H9 (cell line): ENCODE results near the gene LPP. TPM values are rescaled to one million over a fixed set of nuclear protein-coding genes. Genes with fewer than 3 reads are reported as not detected.
A peak's percentile ranks its signal among the peaks of the same experiment; 100 is the strongest.

Experiments
- DNase-seq: peaks from one replicate; pipeline ENCODE4 v3.0.0-alpha.2; 2017
- H2AFZ ChIP-seq: one replicate; pipeline ENCODE4 v1.6.1; 2013; ENCODE audit warnings: mild to moderate bottlenecking, low read length, control low read depth, moderate library complexity
- H2AK5ac ChIP-seq: 2 replicates; pipeline ENCODE4 v1.6.1; 2013; ENCODE audit warnings: low read length, control low read depth, mixed read lengths; ENCODE audit not compliant: insufficient read length
- H2BK120ac ChIP-seq: one replicate; pipeline ENCODE4 v1.6.1; 2013; ENCODE audit warnings: low read depth, mild to moderate bottlenecking, low read length, control low read depth, inconsistent platforms; ENCODE audit not compliant: poor library complexity, severe bottlenecking
- H2BK12ac ChIP-seq: 2 replicates; pipeline ENCODE4 v1.6.1; 2013; ENCODE audit warnings: low read length, control low read depth, mixed read lengths, low read depth; ENCODE audit not compliant: insufficient read length
- H2BK15ac ChIP-seq: 2 replicates; pipeline ENCODE4 v1.6.1; 2013; ENCODE audit warnings: low read depth, low read length, control low read depth
- H2BK20ac ChIP-seq: one replicate; pipeline ENCODE4 v1.6.1; 2013; ENCODE audit warnings: low read depth, mild to moderate bottlenecking, low read length, control low read depth, inconsistent platforms; ENCODE audit not compliant: poor library complexity, severe bottlenecking
- H2BK5ac ChIP-seq: 2 replicates; pipeline ENCODE4 v1.6.1; 2013; ENCODE audit warnings: low read length, control low read depth, mixed read lengths; ENCODE audit not compliant: insufficient read length
- H3K14ac ChIP-seq: 2 replicates; pipeline ENCODE4 v1.6.1; 2013; ENCODE audit warnings: low read length, control low read depth; ENCODE audit not compliant: insufficient read depth
- H3K18ac ChIP-seq: 2 replicates; pipeline ENCODE4 v1.6.1; 2013; ENCODE audit warnings: low read depth, mild to moderate bottlenecking, mixed read lengths, low read length, control low read depth; ENCODE audit not compliant: insufficient read length
- H3K23ac ChIP-seq: 2 replicates; pipeline ENCODE4 v1.6.1; 2013; ENCODE audit warnings: low read length, control low read depth, mixed read lengths, low read depth; ENCODE audit not compliant: insufficient read length
- H3K23me2 ChIP-seq: 2 replicates; pipeline ENCODE4 v1.6.1; 2013; ENCODE audit warnings: low read depth, mild to moderate bottlenecking, mixed read lengths, low read length, control low read depth; ENCODE audit not compliant: insufficient read length, poor library complexity, severe bottlenecking
- H3K27ac ChIP-seq: 2 replicates; pipeline ENCODE4 v1.5.1; 2013; ENCODE audit warnings: low read length, control low read depth, mixed read lengths, low read depth; ENCODE audit not compliant: insufficient read length
- H3K27me3 ChIP-seq: 2 replicates; pipeline ENCODE4 v1.6.1; 2013; ENCODE audit warnings: low read length, control low read depth, inconsistent platforms; ENCODE audit not compliant: insufficient read depth
- H3K4ac ChIP-seq: 2 replicates; pipeline ENCODE4 v1.6.1; 2013; ENCODE audit warnings: low read depth, mild to moderate bottlenecking, control low read depth, inconsistent platforms, low read length, moderate library complexity
- H3K4me1 ChIP-seq: 2 replicates; pipeline ENCODE4 v1.6.1; 2013; ENCODE audit warnings: low read length, control low read depth, inconsistent platforms; ENCODE audit not compliant: insufficient read depth
- H3K4me2 ChIP-seq: 2 replicates; pipeline ENCODE4 v1.6.1; 2013; ENCODE audit warnings: low read length, control low read depth, mixed read lengths; ENCODE audit not compliant: insufficient read length, insufficient read depth
- H3K56ac ChIP-seq: 2 replicates; pipeline ENCODE4 v1.6.1; 2013; ENCODE audit warnings: low read depth, mild to moderate bottlenecking, mixed read lengths, low read length, control low read depth; ENCODE audit not compliant: insufficient read length
- H3K79me1 ChIP-seq: 2 replicates; pipeline ENCODE4 v1.6.1; 2013; ENCODE audit warnings: low read depth, mild to moderate bottlenecking, moderate library complexity, low read length, control low read depth, inconsistent platforms; ENCODE audit not compliant: insufficient read depth, poor library complexity, severe bottlenecking
- H3K79me2 ChIP-seq: 2 replicates; pipeline ENCODE4 v1.6.1; 2013; ENCODE audit warnings: low read length, control low read depth, inconsistent platforms; ENCODE audit not compliant: insufficient read depth
- H3K9ac ChIP-seq: 2 replicates; pipeline ENCODE4 v1.6.1; 2013; ENCODE audit warnings: low read length, control low read depth, mixed read lengths; ENCODE audit not compliant: insufficient read length; ENCODE audit errors: extremely low read depth
- H3K9me3 ChIP-seq: one replicate; pipeline ENCODE4 v1.6.1; 2013; ENCODE audit warnings: low read depth, low read length, inconsistent platforms; ENCODE audit not compliant: control insufficient read depth
- H3T11ph ChIP-seq: one replicate; pipeline ENCODE4 v1.6.1; 2013; ENCODE audit warnings: mild to moderate bottlenecking, low read length, control low read depth, inconsistent platforms
- H4K20me1 ChIP-seq: one replicate; pipeline ENCODE4 v1.6.1; 2013; ENCODE audit not compliant: control insufficient read depth, insufficient read length, insufficient read depth
- H4K5ac ChIP-seq: 2 replicates; pipeline ENCODE4 v1.6.1; 2013; ENCODE audit warnings: low read depth, mild to moderate bottlenecking, mixed read lengths, low read length, control low read depth; ENCODE audit not compliant: insufficient read length
- H4K8ac ChIP-seq: replicated peaks from 2 replicates; pipeline ENCODE4 v1.6.1; 2013; ENCODE audit warnings: low read length, control low read depth, mixed read lengths, low read depth; ENCODE audit not compliant: insufficient read length
- H4K91ac ChIP-seq: 2 replicates; pipeline ENCODE4 v1.6.1; 2013; ENCODE audit warnings: low read depth, mild to moderate bottlenecking, moderate library complexity, mixed read lengths, low read length, control low read depth; ENCODE audit not compliant: insufficient read length
- H3K27ac Mint-ChIP-seq, 3 experiments: 2 replicates in 2 of 3; 3 replicates in 1 of 3; pipeline ENCODE4 v1.8.0; 2020 to 2021; ENCODE audit warnings: mixed read lengths in 3 of 3, mild to moderate bottlenecking in 1 of 3, moderate library complexity in 1 of 3
- H3K27me3 Mint-ChIP-seq: 2 replicates; pipeline ENCODE4 v1.8.0; 2021; ENCODE audit warnings: low read depth, mild to moderate bottlenecking, moderate library complexity, mixed read lengths
- H3K36me3 Mint-ChIP-seq, 3 experiments: 2 replicates in 2 of 3; 3 replicates in 1 of 3; pipeline ENCODE4 v1.8.0; 2020 to 2021; ENCODE audit warnings: low read depth in 3 of 3, mixed read lengths in 3 of 3; ENCODE audit not compliant: insufficient read depth in 1 of 3
- H3K4me1 Mint-ChIP-seq, 2 experiments: 2 replicates each; pipeline ENCODE4 v1.8.0; 2020; ENCODE audit warnings: mixed read lengths in 2 of 2
- H3K4me3 Mint-ChIP-seq, 2 experiments: 2 replicates in 1 of 2; 3 replicates in 1 of 2; pipeline ENCODE4 v1.8.0; 2020 to 2021; ENCODE audit warnings: mild to moderate bottlenecking in 2 of 2, mixed read lengths in 2 of 2, moderate library complexity in 1 of 2
- H3K9me3 Mint-ChIP-seq, 2 experiments: 2 replicates in 1 of 2; 3 replicates in 1 of 2; pipeline ENCODE4 v1.8.0; 2020; ENCODE audit warnings: mild to moderate bottlenecking in 2 of 2, mixed read lengths in 2 of 2, moderate library complexity in 1 of 2
- WGBS: extraction: QIAGEN DNeasy Blood & Tissue Kit; methylation state at CpG from one replicate; pipeline ENCODE4 v1.1.7; 2013; ENCODE audit warnings: missing lambda C conversion rate, low lambda C conversion rate, mixed read lengths; ENCODE audit not compliant: insufficient read length; ENCODE audit errors: extremely low coverage; 5-methylcytosine and 5-hydroxymethylcytosine counted together
- total RNA-seq: library from RNA; stranded (reverse); gene quantifications from 2 replicates; pipeline ENCODE4 v1.2.1, GENCODE V29; 2021
- TF ChIP-seq, protein P1 (sequence below): fragments of 200-600 bp; sonication (generic); conservative IDR thresholded peaks from 3 replicates; pipeline ENCODE4 v1.8.0; 2021; ENCODE audit warnings: antibody characterized with exemption, mild to moderate bottlenecking

LPP gene
- total RNA-seq, 1 experiment from 2014 or later: 64.6 TPM

DNA sequence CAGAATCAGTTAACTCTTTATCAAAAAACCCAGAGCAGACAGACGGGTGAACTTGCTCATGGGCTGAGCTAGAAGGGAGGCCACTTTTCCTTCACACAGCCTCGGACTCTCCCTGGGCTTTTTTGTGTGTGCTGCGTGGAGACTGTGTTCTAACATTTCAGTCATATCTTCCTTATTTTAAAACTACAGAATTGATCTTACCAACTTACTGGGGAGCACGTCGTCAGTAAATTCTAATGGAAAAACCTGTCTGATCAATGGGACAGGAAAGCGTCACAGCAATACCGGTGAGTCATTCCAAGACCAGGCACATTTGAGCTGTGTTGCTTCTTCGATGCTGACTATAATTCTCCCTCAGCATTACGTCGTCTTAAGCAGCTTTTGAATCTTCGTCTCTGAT lies 145.1 kb downstream of the LPP start:
- H3K9ac ChIP-seq: no peak overlapping the region
- H3K23me2 ChIP-seq: no peaks in the 10 kb centered on the region
- Mint-ChIP-seq H3K4me1 (peaks cover 63 to 76% of the 10 kb centered on the region in 2 experiments), H3K4me3 (no peak overlapping the region), H3K36me3 (no peaks in the 10 kb centered on the region), H3K9me3 (no peaks in the 10 kb centered on the region), H3K27me3 (no peaks in the 10 kb centered on the region), H3K27ac (peak overlapping the region; percentile 2 to 48 (median 28); a peak in 5 of 7 replicates)
- no peak overlapping the region for H2BK5ac ChIP-seq
- no CpG with 5 or more reads among the region's 11 CpGs for WGBS
- H2BK12ac ChIP-seq: no peak overlapping the region
- H3K4me1 ChIP-seq: peaks cover 13% of the 10 kb centered on the region; the same call in 1 of the 2 replicates
- H3K79me2 ChIP-seq: no peaks in the 10 kb centered on the region
- no peak overlapping the region for H3K27ac ChIP-seq
- DNase-seq: no peak
- no peak overlapping the region for H2BK120ac ChIP-seq
- H3K23ac ChIP-seq: no peak overlapping the region
- no peak overlapping the region for H3K18ac ChIP-seq
- no peaks in the 10 kb centered on the region for H3K27me3 ChIP-seq
- H4K8ac ChIP-seq: no peak overlapping the region
- H3K4me2 ChIP-seq: no peak overlapping the region
- H4K20me1 ChIP-seq: no peaks in the 10 kb centered on the region
- no peak overlapping the region for H4K5ac ChIP-seq
- H2BK20ac ChIP-seq: no peak overlapping the region
- TF ChIP-seq, protein P1, sequence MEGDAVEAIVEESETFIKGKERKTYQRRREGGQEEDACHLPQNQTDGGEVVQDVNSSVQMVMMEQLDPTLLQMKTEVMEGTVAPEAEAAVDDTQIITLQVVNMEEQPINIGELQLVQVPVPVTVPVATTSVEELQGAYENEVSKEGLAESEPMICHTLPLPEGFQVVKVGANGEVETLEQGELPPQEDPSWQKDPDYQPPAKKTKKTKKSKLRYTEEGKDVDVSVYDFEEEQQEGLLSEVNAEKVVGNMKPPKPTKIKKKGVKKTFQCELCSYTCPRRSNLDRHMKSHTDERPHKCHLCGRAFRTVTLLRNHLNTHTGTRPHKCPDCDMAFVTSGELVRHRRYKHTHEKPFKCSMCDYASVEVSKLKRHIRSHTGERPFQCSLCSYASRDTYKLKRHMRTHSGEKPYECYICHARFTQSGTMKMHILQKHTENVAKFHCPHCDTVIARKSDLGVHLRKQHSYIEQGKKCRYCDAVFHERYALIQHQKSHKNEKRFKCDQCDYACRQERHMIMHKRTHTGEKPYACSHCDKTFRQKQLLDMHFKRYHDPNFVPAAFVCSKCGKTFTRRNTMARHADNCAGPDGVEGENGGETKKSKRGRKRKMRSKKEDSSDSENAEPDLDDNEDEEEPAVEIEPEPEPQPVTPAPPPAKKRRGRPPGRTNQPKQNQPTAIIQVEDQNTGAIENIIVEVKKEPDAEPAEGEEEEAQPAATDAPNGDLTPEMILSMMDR: no peak
- no peak overlapping the region for H3K4ac ChIP-seq
- no peak overlapping the region for H2AFZ ChIP-seq
- no peak overlapping the region for H2AK5ac ChIP-seq
- no peak overlapping the region for H2BK15ac ChIP-seq
- H4K91ac ChIP-seq: no peak overlapping the region
- H3K56ac ChIP-seq: no peak overlapping the region
- no peak overlapping the region for H3K14ac ChIP-seq
- H3T11ph ChIP-seq: no peak overlapping the region
- no peaks in the 10 kb centered on the region for H3K9me3 ChIP-seq
- H3K79me1 ChIP-seq: no peaks in the 10 kb centered on the region
